HG02610 (cell line): ENCODE measurements around the gene AK9.

Experiments used
- ATAC-seq: cut with Tn5 transposase; IDR thresholded peaks from one replicate; pipeline ENCODE4 v1.9.1; 2021; ENCODE audit warnings: mild to moderate bottlenecking, moderate library complexity; ENCODE audit not compliant: unreplicated experiment

Gene AK9

DNA sequence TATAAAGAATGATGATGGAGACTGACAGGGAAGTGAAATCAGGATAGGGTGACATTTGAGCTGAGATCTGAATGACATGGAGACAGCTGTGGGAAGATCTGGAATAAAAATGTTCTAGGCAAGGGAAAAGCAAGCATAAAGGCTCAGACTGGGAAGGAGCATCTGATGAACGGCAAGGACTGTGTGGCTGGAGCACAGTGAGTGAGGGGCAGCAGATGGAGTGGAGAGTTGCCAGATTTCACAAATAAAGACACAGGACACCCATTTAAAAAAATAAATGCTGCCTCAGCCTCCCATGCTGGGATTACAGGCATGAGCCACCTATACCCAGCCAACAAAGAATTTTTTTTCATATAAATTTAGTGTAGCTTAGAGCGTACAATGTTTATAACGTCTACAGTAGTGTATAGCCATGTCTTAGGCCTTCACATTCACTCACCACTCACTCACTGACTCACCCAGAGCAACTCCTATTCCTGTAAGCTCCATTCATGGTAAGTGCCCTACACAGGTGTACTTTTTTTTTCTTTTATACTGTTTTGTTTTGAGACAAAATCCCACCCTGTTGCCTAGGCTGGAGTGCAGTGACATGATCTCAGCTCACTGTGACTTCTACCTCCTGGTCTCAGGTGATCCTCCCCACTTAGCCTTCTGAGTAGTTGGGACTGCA lies 205.6 kb downstream of the AK9 start:
- no peak for ATAC-seq

DNA sequence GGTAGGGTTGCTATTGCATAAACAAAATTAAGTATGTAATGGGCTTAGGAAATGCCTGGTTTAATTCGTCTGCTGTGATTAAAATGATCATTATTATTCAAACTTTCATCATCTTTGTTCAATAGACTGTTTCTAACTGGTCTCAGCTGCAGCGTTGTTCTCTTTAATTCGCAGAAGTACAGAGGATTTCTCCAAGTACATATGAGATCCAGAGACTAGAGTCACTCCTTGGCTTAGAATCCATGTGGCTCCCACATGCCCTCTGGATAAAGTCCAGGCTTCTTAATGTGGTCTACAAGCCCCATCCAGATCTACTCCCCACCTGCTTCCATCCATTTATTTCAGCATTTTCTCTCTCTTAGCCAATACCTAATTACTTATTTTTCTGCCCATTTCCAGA lies 206.9 kb downstream of the AK9 start:
- no peak for ATAC-seq

DNA sequence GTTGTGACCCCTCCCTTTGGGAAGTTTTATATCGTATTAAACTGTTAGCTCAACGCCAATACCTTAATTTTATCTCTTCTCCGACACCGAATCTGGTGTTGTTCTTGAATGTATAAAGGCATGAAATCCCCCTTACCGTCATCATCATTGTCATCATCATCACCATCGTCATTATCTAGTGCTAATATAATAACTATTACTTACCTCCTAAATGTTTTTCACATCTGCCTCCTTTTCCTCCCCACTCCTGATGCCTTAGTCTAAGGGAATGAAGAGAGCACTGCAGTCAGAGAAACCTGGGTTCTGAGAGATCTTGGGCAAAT lies 207.3 kb downstream of the AK9 start:
- no peak for ATAC-seq

DNA sequence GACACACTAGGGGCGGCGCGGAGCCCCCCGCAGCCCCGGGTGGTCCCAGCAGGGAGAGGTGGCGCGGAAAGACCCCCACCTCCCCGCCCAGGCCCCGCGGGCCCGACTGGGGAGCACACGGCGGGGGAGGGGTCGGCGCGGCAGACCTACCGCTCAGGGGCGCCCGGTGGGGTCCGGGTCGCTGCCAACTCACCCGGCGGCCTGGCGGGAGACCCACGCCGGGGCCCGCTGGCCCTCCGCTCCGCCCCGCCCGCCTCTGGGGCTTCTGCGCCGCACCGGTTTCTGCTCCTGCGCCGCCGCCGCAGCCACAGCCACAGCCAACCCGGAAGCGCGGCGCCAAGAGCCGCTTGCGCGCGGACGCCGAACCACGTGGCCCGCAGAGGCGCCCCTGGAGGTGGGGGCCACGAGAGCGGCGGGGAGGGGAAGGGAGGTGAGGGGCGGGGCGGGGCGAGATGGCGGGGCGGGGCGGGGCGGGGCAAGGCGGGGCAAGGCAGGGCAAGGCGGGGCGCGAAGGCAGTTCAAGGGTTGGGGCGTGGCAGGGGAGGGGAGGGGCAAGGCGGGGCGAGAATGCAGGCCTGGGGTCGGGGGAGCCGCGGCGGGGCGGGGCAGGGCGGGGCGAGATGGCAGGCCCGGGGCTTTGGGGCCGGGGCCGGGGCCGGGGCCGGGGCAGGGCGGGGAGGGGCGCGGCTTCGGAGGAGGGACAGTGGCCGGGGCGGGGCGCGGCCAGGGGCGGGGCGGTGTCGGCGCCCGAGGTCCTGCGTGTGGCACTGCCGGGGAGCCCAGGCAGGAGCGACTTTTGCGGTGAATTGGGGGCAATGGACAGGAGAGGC lies 207.9 kb downstream of the AK9 start, which contains the start of gene ZBTB24:
TSS of gene ZBTB24 (minus strand) at position 315 of the 830 bp plus-strand sequence. CDS start 1,193 bp downstream, outside the sequence.
- peak; percentile 94 for ATAC-seq

DNA sequence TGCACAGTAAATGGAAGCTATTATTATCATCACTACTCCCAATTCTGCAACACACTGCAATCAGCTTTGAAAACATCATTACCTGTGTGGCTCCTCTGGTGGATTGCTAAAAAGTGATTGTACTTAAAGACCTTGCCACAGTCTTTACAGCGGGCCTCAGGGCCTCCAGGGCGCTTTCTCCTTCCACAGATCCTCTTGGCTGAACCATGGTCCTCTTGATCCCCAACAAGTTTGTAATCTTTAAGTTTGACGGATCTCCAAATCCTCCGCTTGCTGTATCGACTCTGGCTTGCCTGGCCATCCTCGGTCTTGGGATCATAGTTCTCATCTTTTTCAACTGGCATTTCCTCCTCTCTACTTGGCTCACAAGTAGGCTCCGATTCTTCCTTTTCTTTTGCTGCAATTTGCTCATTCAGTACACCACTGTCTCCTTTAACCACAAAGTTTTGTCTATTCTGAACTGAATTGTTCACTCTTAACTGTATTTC lies 210.0 kb downstream of the AK9 start:
- no peak for ATAC-seq

DNA sequence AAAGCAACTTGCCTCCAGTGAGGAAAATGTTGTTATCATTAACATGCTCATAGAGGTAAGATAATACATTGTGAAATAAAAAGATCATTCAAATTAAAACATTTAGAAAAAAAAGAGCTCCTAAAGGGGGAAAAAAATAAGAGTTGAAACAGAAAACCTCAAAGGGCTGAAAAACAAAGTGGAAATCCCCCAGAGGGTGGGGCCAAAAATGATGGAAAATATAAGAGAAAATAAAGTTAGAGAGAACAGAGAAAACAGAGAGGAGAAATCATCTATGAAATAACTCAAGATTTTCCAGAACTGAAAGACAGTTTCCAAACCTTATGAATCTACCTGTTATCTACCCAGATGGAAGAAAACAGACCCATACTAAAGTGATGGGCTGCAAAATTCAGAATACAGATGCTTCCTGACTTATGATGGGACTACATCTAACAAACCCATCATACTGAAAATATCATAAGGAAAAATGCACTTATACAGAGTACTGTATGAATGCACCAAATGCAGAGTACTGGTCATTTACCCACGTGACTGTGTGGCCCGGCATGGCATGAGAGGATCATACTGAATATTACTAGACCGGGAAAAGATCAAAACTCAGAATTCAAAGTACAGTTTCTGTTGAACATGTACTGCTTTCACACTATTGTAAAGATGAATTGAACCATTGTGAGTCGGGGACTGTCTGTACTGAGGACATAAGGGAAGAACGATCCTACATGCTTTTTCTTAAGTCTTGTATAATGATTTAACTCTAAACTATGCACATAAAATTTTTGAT lies 212.0 kb downstream of the AK9 start:
- ATAC-seq = no peak

DNA sequence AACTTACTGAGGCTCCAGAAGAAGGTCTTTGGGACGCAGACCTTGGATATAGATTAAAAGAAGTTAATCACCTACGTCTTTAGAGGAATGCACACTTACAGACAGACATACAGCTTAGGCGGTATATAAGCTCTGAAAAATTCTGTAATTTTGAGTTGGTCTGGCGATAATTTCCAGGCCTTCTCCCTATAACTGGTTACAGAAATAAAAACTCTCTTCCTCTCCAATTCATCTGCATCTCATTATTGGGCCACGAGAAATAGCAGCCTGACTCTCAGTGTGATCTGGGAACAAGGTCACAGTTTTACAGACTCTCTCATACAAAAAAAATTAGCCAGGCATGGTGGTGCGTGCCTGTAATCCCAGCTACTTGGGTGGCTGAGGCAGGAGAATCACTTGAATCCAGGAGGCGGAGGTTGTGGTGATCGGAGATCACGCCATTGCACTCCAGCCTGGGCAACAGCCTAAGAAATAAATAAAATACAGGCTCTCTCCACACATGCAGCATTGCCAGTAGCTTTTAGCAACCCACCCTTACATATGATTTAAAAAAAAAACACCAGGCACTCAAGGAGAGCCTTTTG lies 212.7 kb downstream of the AK9 start:
- no peak for ATAC-seq

DNA sequence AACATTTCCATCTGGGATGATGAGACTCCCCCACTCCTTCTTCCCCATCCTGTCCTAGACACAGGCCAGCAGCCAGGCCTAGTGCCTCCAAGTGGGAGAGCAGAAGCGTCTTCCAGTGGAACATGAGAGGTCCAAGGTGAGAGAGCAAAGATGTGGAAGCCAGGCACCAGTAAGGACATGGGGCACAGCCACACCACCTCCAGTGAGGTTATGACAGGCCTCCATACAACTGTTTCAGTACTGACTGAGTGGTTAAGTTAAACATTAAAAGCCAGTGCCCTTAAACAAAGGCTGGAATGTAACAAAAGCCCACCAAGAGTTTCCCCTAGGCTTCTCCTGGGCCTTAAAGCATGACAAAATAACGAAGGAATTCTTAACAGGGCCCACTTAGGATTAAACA lies 213.3 kb downstream of the AK9 start:
- ATAC-seq = no peak

DNA sequence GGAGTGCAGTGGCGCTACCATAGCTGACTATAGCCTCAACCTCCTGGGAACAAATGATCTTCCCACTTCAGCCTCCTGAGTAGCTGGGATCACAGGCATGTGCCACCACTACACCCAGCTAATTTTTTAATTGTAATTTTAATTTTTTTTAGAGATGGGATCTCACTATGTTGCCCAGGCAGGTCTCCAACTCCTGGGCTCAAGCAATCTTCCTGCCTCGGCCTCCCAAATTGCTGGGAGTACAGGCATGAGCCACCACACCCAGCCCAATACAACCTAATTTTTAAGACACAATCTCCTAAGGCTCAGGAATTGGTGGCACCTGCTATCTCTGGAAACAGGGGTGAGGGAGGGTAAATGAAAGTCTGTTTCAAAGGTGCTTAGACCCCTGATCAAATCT lies 213.8 kb downstream of the AK9 start:
- no peak for ATAC-seq

DNA sequence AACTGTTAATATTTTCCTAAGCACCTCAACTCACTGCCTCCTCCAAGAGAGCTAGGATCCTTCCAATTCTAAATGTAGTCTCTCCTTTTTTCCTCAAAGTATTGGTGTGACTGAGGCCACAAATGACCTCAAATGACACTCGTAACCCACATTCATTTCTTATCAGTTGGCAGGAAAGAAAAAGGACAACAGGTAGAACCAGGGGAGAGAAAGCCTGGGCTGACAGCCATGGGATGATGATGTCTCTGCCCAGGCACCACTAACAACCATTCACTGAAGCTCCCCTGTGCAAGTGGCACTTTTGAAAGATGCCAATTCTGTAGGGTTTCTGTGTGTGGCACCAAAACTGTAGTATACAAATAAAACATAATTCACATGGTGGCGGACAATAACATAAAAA lies 215.4 kb downstream of the AK9 start:
- no peak for ATAC-seq

DNA sequence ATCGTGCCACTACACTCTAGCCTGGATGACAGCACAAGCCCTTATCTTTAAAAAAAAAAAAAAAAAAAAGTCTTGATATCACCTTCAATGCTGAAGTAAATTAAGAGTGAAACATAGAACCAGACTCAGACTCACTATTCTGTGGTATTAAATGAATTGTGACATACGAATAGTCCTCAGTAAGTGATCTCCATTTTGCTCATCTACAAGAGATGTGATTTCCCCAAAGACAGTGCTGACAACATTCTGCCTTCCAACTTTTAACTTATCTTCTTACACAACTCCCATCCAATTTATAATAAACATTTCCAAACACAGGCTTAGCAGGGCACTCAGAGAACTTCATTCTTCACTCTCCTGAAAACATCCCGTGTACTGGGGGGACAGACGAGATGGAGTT lies 216.0 kb downstream of the AK9 start:
- no peak for ATAC-seq

DNA sequence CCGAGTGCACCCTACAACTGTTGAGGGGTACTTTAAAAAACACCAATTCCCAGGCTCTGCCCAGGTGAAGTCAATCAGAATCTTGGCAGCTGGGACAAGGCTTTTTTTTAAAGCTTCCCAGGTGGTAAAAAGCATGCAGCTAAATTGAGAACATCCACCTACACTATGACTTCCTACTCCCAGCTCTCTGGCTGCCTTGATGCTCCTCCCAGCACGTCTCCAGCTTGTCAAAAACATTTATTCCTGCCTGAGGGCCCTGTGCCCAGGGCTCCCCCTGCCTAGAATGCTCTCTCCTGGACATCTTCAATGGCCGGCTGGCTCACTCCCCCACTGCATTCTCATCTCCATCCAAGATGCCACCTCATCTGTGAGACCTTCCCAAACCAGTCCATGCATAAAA lies 217.9 kb downstream of the AK9 start:
- ATAC-seq = no peak

DNA sequence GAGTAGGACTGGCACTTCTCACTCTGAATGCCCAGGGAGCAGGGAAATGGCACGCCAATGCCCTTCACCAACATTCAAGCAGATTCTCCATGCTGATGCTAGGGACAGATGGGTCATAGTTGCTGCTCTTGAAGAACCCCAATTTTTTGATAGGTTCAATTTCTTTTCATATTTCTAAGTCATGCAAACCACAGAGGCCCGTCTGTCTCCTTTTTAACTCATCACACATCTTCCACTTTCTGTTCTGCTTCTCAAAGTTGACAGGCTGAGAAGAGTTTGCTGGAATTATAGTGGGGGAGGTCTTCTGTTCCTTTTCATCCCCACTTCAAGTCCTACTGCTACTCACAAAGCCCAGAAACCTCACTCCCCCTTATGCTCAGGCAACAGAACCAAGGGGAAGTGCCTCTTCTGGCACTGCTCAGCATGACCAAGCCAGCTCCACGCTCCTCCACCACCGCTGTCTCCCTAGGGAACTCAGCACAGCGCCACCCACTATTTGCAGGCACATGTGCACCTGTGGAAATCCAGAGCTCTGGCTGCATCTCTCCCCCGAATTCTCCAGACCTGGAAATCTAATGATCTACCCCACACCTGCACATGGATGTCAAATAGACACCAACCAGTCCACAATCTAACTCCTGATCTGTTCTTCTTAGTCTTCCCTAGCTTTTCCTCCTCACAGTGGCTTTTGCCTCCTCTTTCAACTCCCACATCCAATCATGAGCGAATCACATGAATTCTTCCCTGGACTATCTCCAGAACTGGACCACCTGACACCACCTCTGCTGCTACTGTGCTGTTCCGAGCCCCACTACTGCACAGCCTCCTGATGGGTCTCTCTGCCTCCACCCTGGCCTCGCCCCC lies 218.6 kb downstream of the AK9 start:
- ATAC-seq = peak; percentile 56

DNA sequence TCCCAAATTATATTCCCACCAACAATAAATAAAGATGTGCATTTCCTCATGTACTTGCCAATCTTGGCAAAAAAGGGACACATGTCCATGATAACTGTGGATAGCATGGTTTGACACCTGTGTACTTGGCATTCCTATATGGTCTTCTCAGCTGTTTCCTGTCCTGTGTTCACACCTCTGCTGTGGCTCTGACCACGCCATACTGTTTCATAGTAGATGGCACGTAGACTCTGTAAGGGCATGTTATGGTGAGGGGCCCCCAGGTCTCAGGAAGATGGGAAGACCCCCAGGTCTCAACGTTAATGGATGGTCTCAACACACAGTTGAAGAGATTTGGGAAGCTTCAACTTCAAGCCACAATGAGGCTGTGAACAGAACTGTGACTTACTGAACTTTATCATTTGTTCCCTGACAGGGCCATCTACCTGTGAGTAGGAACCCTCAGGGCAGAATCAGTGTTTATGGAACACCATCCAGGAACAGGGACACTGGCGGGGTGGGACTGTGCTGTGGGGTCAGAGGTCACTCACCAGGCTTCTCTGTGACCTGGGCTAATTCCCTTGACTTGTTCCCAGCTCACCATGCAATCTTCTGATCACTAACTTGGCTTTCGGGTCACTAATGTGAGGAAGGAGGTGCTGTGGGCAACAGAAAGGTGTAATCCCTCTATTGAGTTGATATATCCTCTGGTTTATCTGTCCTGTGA lies 219.7 kb downstream of the AK9 start:
- no peak for ATAC-seq

DNA sequence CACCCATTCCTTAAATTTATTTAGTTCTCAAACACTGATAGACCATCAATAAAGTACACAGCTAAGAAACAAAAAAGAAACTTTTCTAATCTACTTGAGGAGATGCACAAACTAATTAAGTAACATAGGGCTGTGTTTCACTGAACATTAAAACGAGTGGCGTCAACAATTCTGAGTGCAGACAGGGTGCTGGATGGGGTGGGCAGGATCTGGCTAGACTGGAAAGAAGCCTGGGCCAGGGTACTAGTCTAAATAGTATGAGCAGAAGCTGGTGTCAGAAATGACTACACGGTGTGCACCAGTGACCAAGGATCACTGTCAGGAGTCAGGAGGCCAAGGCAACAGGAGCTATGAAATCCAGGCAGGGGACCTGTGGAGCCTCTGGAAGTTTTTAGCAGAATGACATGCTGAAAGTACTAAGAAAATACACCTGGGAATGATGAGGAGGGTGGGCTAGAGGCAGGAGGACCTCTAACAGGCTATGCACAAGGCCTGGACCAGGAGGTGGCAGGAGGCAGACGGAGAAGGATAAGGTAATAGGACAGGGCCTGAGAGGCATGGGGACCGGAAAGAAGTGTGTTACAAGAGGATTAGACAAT lies 221.3 kb downstream of the AK9 start:
- no peak for ATAC-seq

DNA sequence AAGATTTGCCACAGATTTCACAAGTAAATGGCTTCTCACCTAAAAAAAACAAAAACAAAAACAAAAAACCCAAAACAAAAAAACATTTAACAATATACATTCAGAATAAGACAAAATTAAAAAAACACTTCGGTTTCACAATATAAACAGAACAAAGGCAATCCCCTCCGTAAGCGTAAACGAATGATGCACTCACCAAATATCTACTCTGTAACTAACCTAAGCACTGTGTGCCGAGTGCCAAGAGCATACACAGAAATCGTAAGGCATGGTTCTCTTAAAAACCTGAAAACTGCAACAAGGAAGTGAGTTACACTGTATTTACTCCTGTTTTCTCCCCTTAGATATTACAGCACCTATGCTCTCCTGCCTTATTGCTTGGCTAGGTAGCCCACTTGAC lies 223.3 kb downstream of the AK9 start:
- no peak for ATAC-seq

DNA sequence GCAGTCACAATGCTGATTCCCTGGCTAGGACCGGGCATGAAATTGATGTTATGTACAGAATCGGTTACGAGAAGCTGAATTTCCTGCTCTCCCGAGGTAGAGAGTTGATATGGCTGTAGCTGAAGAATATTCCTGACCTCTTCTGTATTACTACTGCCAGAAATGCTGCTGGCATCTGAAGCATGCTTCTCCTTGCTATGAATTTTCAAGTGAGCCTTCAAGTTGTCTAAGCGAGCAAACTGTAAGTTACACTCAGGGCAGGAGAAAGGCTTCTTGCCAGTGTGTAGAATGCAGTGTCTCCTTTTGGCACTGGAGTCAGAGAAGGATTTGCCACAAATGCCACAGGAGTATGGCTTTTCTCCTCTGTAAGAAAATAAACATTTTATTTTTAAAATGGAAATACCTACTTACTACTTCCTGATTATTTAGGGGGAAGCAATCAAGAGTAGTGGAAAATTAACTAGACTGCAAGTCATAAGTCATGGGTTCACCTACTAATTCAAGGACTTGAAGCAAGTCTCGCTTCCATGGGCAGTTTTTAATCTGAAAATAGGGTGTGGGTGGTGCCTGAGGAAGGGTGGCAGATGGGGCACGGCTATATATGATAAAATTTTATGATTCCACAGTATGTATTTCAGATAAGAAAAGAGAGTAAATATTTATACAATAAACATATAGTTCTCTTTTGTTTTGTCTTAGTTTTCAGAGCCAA lies 224.6 kb downstream of the AK9 start:
- ATAC-seq = no peak

DNA sequence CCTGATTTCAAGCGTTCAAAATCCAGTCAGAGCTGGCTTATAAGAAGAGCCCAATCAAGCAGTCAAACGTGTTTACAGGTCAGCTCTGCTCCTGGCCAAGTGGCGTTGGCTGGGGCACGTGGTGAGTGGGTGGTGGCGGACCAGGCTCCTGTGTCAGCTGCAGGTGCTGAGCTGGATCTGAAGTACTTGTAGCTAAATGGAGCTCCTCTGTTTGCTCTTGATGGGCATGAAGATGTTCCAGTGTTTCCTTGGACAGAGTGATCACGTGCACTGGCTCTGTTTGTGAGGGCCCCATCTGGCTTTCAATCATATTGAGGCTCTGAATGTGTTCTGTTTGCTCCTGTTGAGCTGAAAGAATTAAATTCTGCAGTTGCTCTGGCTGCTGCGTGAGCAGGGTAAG lies 225.2 kb downstream of the AK9 start:
- ATAC-seq = no peak
